DMS153 treated with DMSO at 0.1 percent for 48 hours (cell line): ENCODE data around the gene EMX1.

Source experiments
- DNase-seq: peaks from one replicate; lab custom pipeline; 2025; ENCODE audit not compliant: unreplicated experiment; lab: John Stamatoyannopoulos, UW

The EMX1 gene

GRCh38 chr2:72942293-72942692, 25.0 kb downstream of the EMX1 start:
- DNase-seq = no peak

GRCh38 chr2:72942881-72943418, 25.6 kb downstream of the EMX1 start:
- no peak for DNase-seq

DNA sequence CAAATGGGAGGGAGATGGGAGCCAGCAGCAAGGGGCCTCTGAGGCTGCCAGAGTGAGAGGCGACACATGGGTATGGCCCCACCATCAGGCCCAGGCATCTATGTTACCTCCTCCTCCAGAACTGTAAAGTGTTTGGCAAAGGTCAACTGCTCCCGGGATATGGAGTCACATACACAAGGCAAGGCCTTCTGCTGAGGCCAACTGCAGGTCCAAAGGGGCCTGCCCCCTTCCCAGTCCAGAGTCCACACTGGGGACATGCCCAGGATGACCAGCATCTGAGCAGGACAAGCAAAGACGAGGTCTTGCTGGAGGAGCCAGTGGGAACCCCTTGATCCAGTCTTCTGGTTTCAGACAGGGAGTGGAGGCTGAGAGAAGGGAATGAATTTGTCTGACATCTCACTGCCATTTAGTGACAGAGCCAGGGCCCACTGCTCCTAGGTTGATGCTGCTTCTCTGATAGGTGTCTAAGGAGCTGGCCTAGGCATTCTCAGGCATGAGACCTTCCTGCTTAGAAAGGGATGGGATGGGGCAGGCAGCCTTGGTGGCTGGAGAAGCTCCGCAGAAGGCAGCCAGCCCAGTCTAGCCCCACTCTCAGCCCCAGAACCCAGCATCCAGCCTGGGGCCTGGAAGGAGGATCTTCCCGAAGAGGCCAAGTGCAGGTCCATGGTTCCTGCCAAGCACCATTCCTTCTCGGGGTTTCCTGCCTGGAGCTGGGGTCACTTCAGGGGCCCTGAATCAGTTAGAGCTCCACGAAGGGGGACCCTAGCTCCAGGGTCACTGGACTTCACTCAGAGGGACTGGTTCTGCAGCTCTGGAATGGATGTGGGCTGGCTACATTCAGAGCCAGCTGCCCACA, 26.4 kb downstream of the EMX1 start:
- no peak for DNase-seq

DNA sequence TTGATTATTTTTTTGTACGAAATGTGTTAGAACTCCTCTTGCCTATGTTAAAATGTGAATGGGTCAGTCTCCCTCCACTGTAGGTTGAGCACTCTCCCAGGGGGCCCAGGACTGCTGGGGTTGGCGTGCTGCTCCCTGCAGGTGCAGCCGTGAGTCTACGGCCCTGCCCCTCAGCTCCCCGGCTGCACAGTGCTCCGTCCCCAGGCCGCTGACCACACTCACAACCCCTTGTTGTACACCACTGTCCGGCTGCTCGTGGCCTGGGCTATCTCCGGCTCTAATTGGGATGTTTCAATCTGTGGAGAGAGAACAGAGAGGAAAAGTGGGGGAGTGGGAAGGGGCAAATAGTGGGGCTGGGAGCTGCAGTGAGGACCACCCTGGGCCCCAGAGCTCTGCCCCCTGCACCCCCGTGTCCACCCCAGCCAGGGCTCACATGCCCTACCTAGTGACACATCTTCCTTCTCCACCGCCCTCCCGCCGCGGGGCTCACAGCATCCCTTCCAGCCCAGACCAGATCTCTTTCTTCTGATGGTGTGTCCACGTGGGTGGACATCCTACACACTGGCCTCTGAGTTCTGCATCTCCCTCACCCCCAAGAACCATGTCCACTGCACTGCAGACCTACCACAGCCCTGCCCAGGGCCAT, 27.6 kb downstream of the EMX1 start:
- no peak for DNase-seq

GRCh38 chr2:72945450-72946019, 28.2 kb downstream of the EMX1 start:
- no peak for DNase-seq

GRCh38 chr2:72946466-72946865, 29.1 kb downstream of the EMX1 start:
- no peak for DNase-seq

- DNase-seq = no peak
Observed at GRCh38 chr2:72947952-72948830, 30.9 kb downstream of the EMX1 start.

DNA sequence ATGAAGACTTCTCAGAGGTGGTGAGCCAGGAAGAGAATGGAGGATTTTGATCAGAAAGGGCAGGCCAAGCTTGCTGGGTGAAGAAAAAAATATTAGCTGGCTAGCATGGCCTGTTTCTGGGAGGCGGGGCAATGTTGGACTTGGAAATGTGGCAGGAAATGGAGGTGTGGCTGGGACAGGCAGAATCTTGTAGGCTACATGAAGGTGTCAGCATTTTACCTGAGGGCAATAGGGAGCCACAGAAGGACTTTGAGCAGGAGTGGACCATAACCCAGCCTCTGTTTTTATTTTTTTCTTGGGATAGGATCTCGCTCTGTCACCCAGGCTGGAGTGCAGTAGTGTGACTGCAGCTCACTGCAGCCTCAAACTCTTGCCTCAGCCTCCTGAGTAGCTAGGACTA, 31.7 kb downstream of the EMX1 start:
- no peak for DNase-seq

DNA sequence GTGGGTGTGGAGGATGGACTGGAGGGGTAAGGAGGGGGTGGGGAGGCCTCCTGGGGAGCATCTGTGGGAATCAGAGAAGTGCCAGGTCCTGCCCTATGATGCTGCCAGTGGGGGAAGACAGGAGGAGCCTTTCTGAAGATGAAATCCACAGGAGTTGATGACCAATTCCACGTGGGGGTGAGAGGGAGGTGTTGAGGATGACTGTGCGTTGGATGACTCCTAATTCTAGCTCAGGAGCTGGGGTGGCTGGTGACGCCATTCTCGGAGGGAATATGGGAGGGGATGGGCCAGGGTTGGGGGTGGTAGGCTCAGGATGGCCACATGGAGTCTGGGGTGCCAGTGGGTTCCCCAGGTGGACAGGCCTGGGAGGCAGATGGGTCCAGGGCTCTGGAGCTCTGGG, 32.3 kb downstream of the EMX1 start:
- no peak for DNase-seq

DNA sequence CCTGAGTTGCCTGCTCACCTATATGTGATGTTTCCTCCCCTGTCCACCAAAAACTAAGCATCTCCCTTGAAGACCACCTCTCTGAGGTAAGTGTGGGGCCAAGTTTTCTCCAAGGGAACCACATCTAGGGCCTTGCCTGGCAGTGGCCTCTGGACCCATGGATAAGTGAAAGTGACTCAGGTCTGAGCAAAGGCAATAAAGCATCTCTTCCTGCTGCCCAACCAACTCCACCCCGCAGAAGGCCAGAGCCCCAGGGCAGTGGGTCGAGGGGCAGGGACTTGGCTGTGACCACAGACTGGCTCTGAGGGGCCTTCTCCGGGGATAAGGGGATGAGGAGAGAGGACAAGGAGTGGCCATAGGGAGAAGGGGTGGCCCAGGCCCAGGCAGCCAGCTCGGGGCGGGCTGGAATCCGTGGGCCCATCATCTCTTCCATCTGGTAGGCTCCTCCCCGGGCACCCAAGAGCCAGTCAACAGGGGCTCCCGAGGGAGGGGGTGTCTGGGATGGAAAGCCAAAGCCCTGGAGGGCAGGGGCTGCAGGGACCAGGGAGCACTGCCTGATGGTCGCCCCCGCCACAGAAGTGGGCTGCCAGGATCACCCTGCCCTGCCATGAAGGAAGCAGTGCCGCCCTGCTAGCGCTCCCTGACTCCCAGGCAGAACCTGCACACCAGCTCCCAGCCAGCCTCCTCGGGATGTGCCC, 33.4 kb downstream of the EMX1 start:
- no peak for DNase-seq

GRCh38 chr2:72951303-72952095, 34.2 kb downstream of the EMX1 start:
- no peak for DNase-seq

GRCh38 chr2:72952110-72952823, 34.9 kb downstream of the EMX1 start:
- DNase-seq = no peak

DNA sequence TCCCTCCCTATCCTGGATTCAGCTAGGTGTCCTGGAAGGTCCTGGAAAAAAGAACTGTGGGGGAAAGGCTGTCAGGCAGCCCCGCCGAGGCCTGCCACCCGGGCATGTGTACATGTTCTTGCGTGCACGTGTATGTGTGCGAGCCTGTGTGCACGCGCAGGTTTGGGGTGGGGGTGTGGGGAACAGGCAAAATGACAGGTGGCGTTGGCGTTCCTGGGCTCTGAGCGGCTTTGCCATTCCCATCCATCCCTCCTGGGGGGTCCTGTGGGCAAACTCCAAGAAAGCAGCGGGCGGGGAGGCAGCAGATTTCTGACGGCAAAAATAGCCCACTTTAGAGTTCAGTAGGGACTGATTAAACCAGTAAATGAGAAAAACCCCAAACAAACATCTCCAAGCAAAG, 35.6 kb downstream of the EMX1 start:
- no peak for DNase-seq

DNA sequence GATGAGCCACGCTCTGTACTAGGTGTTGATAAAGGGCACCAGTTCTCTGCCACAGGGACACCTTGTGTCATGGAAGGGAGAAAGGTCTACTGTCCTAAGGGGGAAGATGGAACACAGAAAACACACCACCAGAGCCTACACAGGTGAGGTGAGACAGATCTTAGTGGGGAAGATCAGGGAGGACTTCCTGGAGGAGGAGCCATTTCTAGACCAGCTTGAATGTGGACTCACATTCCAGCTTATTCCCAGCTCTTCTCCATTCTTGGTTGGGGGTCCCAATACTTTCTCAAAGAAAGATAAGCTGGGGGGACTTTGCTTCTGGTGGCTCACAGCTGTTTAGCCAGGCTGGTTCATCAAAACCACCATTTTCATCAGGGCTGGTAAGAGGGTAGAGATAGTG, 36.2 kb downstream of the EMX1 start:
- DNase-seq = no peak

- no peak for DNase-seq
Observed at GRCh38 chr2:72953976-72954375, 36.7 kb downstream of the EMX1 start.

DNA sequence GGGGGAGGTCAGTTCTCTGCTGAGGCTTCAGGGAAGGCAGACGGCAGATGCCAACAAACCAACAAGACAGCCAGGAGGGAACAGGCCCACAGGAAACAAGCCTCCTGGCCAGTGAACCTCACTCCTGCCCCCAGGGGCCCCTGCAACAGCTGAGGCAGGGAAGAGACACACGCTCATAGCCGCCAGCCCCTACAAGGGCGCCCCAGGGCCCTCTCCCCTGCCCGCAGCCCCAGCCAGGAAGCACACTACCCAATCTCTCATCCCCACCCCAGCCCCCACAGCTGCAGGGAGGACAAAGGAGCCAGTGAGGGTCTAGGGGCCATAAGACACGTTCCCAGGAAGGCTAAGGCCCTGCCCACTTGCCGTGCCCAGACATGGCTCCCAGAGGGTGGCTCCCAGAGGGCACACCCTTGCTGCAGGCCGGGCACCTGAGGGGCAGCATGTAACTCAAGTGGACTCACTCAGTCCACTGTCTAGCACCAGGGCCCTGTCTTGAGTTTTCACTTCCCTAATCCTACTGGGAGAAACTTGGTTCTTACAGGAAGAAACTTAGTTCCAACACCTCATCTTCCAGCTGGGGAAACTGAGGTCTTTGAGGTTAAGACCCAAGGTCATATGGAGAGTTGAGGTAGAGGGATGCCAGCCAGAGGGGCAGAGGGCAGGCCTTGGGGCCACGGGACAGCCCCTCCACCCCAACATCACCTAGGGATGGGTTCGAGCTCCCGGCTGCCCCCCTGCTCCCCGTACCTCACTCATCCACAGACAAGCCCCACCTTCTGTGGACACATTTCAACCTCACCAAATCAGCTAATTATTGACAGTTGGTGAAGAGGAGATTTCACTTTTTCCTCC, 37.3 kb downstream of the EMX1 start:
- no peak for DNase-seq

DNA sequence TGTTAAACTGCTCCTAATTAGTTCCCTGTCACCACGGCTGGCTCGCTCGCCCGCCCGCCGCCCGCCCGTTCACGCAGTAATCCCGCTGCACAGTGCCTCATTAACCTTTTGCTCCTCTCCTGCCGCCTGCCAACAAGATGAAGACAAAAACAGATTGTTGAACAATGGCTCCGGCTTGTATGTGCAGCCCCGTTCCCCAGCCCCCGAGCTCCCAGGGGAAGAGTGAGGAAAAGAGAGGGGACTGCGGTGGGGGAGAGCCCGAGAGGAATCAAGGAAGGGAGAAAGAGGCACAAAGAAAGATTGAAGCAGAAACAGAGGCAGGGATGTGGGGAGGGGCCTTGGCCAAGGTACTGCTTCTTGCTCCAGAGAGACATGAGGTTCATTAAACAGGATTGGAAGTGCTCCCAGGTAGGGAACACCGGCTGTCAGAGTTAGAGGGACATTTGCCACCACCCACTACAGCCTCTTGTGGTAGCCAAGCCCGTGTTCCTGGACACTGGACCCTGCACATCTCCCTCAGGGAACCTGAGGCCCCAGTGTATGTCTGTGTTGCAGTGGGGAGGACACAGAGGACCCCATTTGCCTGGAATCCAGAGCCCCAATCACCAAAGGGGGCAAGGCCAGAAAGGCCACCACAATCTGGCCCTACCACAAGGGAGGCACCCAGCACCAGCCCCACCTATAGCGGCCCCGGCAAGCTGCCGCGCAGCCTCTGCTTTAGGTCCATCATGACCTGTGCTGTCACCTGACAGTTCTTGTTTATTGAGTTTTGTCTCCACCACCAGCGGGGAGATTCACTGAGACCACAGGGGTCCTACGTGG, 38.1 kb downstream of the EMX1 start:
- no peak for DNase-seq
